ENCODE measurements around the gene TPRN. TPM values are rescaled to one million over a fixed set of nuclear protein-coding genes. Genes with fewer than 3 reads are reported as not detected.
A peak's percentile ranks its signal among the peaks of the same experiment; 100 is the strongest.

Gene TPRN
- total and polyA plus RNA-seq, 10 donors = 4.5 to 10.7 (median 7.2) TPM

- intact Hi-C loops (cut with DNase I; ENCODE audit: low total_unique reads) = no loop called here
- TF ChIP-seq POLR2A (IDR thresholded peaks at IDR 0.05) = no peak
- TF ChIP-seq, protein P1, sequence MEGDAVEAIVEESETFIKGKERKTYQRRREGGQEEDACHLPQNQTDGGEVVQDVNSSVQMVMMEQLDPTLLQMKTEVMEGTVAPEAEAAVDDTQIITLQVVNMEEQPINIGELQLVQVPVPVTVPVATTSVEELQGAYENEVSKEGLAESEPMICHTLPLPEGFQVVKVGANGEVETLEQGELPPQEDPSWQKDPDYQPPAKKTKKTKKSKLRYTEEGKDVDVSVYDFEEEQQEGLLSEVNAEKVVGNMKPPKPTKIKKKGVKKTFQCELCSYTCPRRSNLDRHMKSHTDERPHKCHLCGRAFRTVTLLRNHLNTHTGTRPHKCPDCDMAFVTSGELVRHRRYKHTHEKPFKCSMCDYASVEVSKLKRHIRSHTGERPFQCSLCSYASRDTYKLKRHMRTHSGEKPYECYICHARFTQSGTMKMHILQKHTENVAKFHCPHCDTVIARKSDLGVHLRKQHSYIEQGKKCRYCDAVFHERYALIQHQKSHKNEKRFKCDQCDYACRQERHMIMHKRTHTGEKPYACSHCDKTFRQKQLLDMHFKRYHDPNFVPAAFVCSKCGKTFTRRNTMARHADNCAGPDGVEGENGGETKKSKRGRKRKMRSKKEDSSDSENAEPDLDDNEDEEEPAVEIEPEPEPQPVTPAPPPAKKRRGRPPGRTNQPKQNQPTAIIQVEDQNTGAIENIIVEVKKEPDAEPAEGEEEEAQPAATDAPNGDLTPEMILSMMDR (IDR thresholded peaks at IDR 0.05 in 8 of 11, conservative IDR thresholded peaks at IDR 0.05 in 3 of 11) = no peak
- TF ChIP-seq POLR2AphosphoS5 (IDR thresholded peaks at IDR 0.05) = no peak
Measured at GRCh38 chr9:137164370-137165249, 35.9 kb downstream of the TPRN start.

DNA sequence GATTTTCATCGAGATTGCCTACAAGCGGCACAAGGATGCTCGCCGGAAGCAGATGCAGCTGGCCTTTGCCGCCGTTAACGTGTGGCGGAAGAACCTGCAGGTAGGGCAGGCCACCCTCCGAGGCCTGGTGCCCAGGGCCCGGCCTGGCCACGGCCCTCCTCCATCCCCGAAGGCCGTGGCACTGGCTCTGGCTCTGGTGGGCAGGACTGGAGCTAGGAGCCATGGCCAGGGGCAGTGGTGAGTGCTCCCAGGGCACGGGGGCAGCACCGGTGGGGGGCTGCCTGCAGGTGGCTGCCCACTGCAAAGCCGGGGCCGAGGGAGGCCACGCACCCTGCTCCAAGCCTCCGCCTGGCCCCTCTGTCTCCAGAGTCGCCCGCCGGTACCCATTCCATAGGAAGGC lies 36.7 kb downstream of the TPRN start:
- Histone ChIP-seq H3K36me3 (no peaks in the 10 kb centered on the region), H3K9me3 (no peaks in the 10 kb centered on the region), H3K4me3 (no peak overlapping the region), H3K27me3 (replicated peaks in 1 of 7) (peaks cover 17 to 100% (median 100%) of the 10 kb centered on the region in 7 donors), H3K27ac (no peak overlapping the region), H3K4me1 (peaks cover 8 to 53% (median 38%) of the 10 kb centered on the region in 6 donors)
- TF ChIP-seq, protein P1 (IDR thresholded peaks at IDR 0.05 in 8 of 11, conservative IDR thresholded peaks at IDR 0.05 in 3 of 11) = no peak
- TF ChIP-seq POLR2A (IDR thresholded peaks at IDR 0.05) (no peak), POLR2AphosphoS5 (IDR thresholded peaks at IDR 0.05) (no peak)
- no peak for DNase-seq
- intact Hi-C loops (cut with DNase I; ENCODE audit: low total_unique reads) = no loop called here
- 68 to 95% (median 83%) methylated on average over 9 to 22 of the region's 22 CpGs for WGBS, 5 donors

More at GRCh38 chr9:137164370-137165249, 35.9 kb downstream of the TPRN start:
- Histone ChIP-seq H3K9me3 (no peaks in the 10 kb centered on the region), H3K27me3 (replicated peaks in 1 of 7) (peaks cover 15 to 100% (median 100%) of the 10 kb centered on the region in 7 donors), H3K27ac (no peak overlapping the region), H3K4me3 (no peak overlapping the region), H3K36me3 (no peaks in the 10 kb centered on the region), H3K4me1 (peaks cover 12 to 59% (median 46%) of the 10 kb centered on the region in 6 donors)
- DNase-seq = no peak
- 77 to 79% (median 78%) methylated on average over 29 to 34 of the region's 34 CpGs for WGBS, 5 donors

DNA sequence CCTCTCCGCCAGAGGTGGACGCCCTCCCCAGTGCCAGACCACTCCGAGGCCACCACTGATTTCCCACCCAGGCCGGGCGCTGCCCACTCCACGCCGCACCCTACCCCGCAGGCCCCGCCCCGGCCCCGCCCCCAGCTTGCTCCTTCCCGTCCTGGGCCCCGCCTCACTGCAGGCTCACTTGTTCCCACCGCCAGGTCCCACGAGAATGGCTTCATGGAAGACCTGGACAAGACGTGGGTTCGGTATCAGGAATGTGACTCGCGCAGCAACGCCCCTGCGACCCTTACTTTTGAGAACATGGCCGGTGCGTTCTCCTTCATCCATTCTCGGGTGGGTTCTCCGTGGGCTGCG lies 37.2 kb downstream of the TPRN start:
- Histone ChIP-seq H3K27ac (no peak overlapping the region), H3K27me3 (replicated peaks in 1 of 7) (peaks cover 18 to 100% (median 100%) of the 10 kb centered on the region in 7 donors), H3K4me1 (peaks cover 5 to 53% (median 35%) of the 10 kb centered on the region in 6 donors), H3K36me3 (no peaks in the 10 kb centered on the region), H3K9me3 (no peaks in the 10 kb centered on the region), H3K4me3 (peak overlapping the region in 5 of 8 donors; percentile 8 to 59 (median 18))
- WGBS, 5 donors = 11 to 44% (median 37%) methylated on average over 7 to 26 of the region's 26 CpGs
- no peak for DNase-seq
- intact Hi-C loops (cut with DNase I; ENCODE audit: low total_unique reads) = no loop called here
- TF ChIP-seq, protein P1 (IDR thresholded peaks at IDR 0.05 in 8 of 11, conservative IDR thresholded peaks at IDR 0.05 in 3 of 11) = no peak
- TF ChIP-seq POLR2AphosphoS5 (IDR thresholded peaks at IDR 0.05) = no peak
- TF ChIP-seq POLR2A (IDR thresholded peaks at IDR 0.05) = no peak
